OCI-LY7 (cell line): ENCODE results near the gene SPEN. TPM values are rescaled to one million over a fixed set of nuclear protein-coding genes. Genes with fewer than 3 reads are reported as not detected.

ENCODE experiments used
- BruUV-seq: library from RNA; stranded (reverse); fragments of 400-500 nt; replicated peaks from 2 replicates; lab custom pipeline; 2021; lab: Mats Ljungman, UMichigan
- CTCF ChIA-PET: fragments of 300-600 bp; sonication (Branson Sonifier 250); formaldehyde crosslinking; loops from one replicate; lab custom pipeline; 2022; ENCODE audit warnings: antibody characterized with exemption; ENCODE audit not compliant: unreplicated experiment; lab: Charles Lee
- POLR2A ChIA-PET: fragments of 300-600 bp; sonication (Branson Sonifier 250); formaldehyde crosslinking; loops from one replicate; lab custom pipeline; 2022; ENCODE audit warnings: antibody characterized with exemption; lab: Charles Lee
- DNase-seq: peaks from one replicate; pipeline ENCODE4 v3.0.0-alpha.2; 2015; ENCODE audit warnings: low spot score
- H2AFZ ChIP-seq: fragments of 200-600 bp; sonication (generic), shearing (Covaris generic); 2 replicates; pipeline ENCODE4 v1.6.1; 2014; ENCODE audit warnings: mild to moderate bottlenecking, antibody characterized with exemption, low read length, moderate library complexity
- H3K27ac ChIP-seq: fragments of 200-600 bp; sonication (generic); 2 replicates; pipeline ENCODE4 v1.5.1; 2014; ENCODE audit warnings: mixed run types, low read depth, mild to moderate bottlenecking, moderate library complexity, low read length, inconsistent platforms; ENCODE audit not compliant: poor library complexity, severe bottlenecking
- H3K36me3 ChIP-seq: fragments of 200-600 bp; sonication (generic); 2 replicates; pipeline ENCODE4 v1.6.1; 2014; ENCODE audit warnings: mild to moderate bottlenecking, antibody characterized with exemption, low read length, moderate library complexity, mixed read lengths; ENCODE audit not compliant: insufficient read depth
- H3K4me1 ChIP-seq: fragments of 200-600 bp; sonication (generic); 2 replicates; pipeline ENCODE4 v1.5.1; 2014; ENCODE audit warnings: mild to moderate bottlenecking, low read length; ENCODE audit not compliant: insufficient read depth, poor library complexity, severe bottlenecking
- H3K4me2 ChIP-seq: fragments of 200-600 bp; sonication (generic); 2 replicates; pipeline ENCODE4 v1.6.1; 2014; ENCODE audit warnings: mild to moderate bottlenecking, low read length
- H3K4me3 ChIP-seq: fragments of 200-600 bp; sonication (generic); 2 replicates; pipeline ENCODE4 v1.5.1; 2014; ENCODE audit warnings: mild to moderate bottlenecking, low read depth, low read length; ENCODE audit not compliant: poor library complexity, severe bottlenecking
- H3K79me2 ChIP-seq: fragments of 200-600 bp; sonication (generic); 2 replicates; pipeline ENCODE4 v1.6.1; 2016; ENCODE audit warnings: low read depth, mild to moderate bottlenecking, low read length, moderate library complexity, mixed read lengths; ENCODE audit not compliant: insufficient read depth
- H3K9me2 ChIP-seq: fragments of 200-600 bp; sonication (generic); 2 replicates; pipeline ENCODE4 v1.6.1; 2016; ENCODE audit warnings: mild to moderate bottlenecking, low read length, mixed read lengths; ENCODE audit not compliant: insufficient read depth
- H3K9me3 ChIP-seq: fragments of 200-600 bp; sonication (generic); 2 replicates; pipeline ENCODE4 v1.6.1; 2014; ENCODE audit warnings: mild to moderate bottlenecking, mixed run types, low read length, mixed read lengths
- H4K20me1 ChIP-seq: fragments of 200-600 bp; sonication (generic); 2 replicates; pipeline ENCODE4 v1.6.1; 2014; ENCODE audit warnings: mild to moderate bottlenecking, antibody characterized with exemption, low read length, moderate library complexity, mixed read lengths; ENCODE audit not compliant: insufficient read depth
- CTCF ChIP-seq: fragments of 200-600 bp; sonication (generic); conservative IDR thresholded peaks from 2 replicates; pipeline ENCODE4 v1.5.1; 2014; ENCODE audit warnings: mild to moderate bottlenecking, antibody characterized with exemption, low read length, moderate library complexity, mixed read lengths
- EZH2phosphoT487 ChIP-seq: fragments of 200-600 bp; sonication (generic); IDR thresholded peaks from 2 replicates; pipeline ENCODE4 v1.6.1; 2018; ENCODE audit warnings: low read depth, borderline replicate concordance, mild to moderate bottlenecking, mixed run types, antibody characterized with exemption, low read length, moderate library complexity, mixed read lengths
- intact Hi-C: fragments of 100-400 bp; cut with micrococcal nuclease; formaldehyde crosslinking; loops from one replicate; pipeline ENCODE4 v1.10.0; 2022; ENCODE audit not compliant: unreplicated experiment
- small RNA-seq: library from RNA; depleted of rRNA; stranded (forward); fragments of <200 nt; gene quantifications from one replicate; pipeline ENCODE3, GENCODE V24; 2014
- total RNA-seq, 2 experiments: library from RNA; depleted of rRNA in 1 of 2; stranded (reverse); fragments of >200 nt in 1 of 2; shearing (Covaris generic) in 1 of 2; gene quantifications; 2 replicates each; pipeline ENCODE4 v1.2.3, GENCODE V29; 2014 to 2022

Gene SPEN
- total RNA-seq, 2 experiments from 2014 or later: 40.7 to 87.1 TPM

GRCh38 chr1:15988856-15989736 is 141.6 kb downstream of the SPEN start:
- H4K20me1 ChIP-seq: no peaks in the 10 kb centered on the region
- no peak overlapping the region for H3K4me2 ChIP-seq
- no TSS peak for BruUV-seq
- no peaks in the 10 kb centered on the region for H3K4me1 ChIP-seq
- no peak overlapping the region for H3K4me3 ChIP-seq
- H3K36me3 ChIP-seq: no peaks in the 10 kb centered on the region
- no peaks in the 10 kb centered on the region for H3K79me2 ChIP-seq
- no peak for TF ChIP-seq EZH2phosphoT487
- TF ChIP-seq CTCF: no peak
- ChIA-PET CTCF (no interaction called here), POLR2A (interaction anchor here (0.6 to 1.1 kb wide), 2 partner anchors 13 to 176 kb away, joined by 3 to 6 read pairs; partner anchors contain the start of gene ZBTB17)
- H3K9me3 ChIP-seq: no peaks in the 10 kb centered on the region
- no peak overlapping the region for H2AFZ ChIP-seq
- intact Hi-C loops: no loop called here
- no peak for DNase-seq
- no peaks in the 10 kb centered on the region for H3K9me2 ChIP-seq
- H3K27ac ChIP-seq: no peak overlapping the region

GRCh38 chr1:15989776-15990175 is 142.3 kb downstream of the SPEN start:
- no peak overlapping the region for H3K27ac ChIP-seq
- no peaks in the 10 kb centered on the region for H3K79me2 ChIP-seq
- no peak overlapping the region for H2AFZ ChIP-seq
- no peak overlapping the region for H3K4me3 ChIP-seq
- no peaks in the 10 kb centered on the region for H4K20me1 ChIP-seq
- H3K36me3 ChIP-seq: no peaks in the 10 kb centered on the region
- CTCF ChIA-PET: no interaction called here
- H3K9me2 ChIP-seq: no peaks in the 10 kb centered on the region
- no TSS peak for BruUV-seq
- POLR2A ChIA-PET: no interaction called here
- H3K9me3 ChIP-seq: no peaks in the 10 kb centered on the region
- DNase-seq: no peak
- TF ChIP-seq CTCF (no peak), EZH2phosphoT487 (no peak)
- intact Hi-C loops: loop anchor here (5.0 kb wide), 1 partner anchor 172 kb away; no protein-coding TSS in a partner anchor
- H3K4me2 ChIP-seq: no peak overlapping the region
- no peaks in the 10 kb centered on the region for H3K4me1 ChIP-seq

Small RNAs within 50 kb of the gene (small RNA-seq; reads per million reads assigned to genes)
- gene AL034555.1 (not detected), gene AL355994.1 (not detected), gene AL355994.5 (not detected)

Other genes starting within 250 kb of the SPEN start
- gene DDI2, start 230.2 kb upstream of the SPEN start, total RNA-seq (2014; rRNA removed; shearing (Covaris generic)): 23.5 and 29.6 TPM in 2 replicates
- 34.7 and 40.8 TPM in 2 replicates for gene DDI2, start 230.2 kb upstream of the SPEN start, total RNA-seq (2022)
- 18.8 and 27.5 TPM in 2 replicates for gene PLEKHM2, start 163.4 kb upstream of the SPEN start, total RNA-seq (2014; rRNA removed; shearing (Covaris generic))
- 38.5 and 45.7 TPM in 2 replicates for gene PLEKHM2, start 163.4 kb upstream of the SPEN start, total RNA-seq (2022)
- gene SLC25A34, start 111.4 kb upstream of the SPEN start, total RNA-seq (2014; rRNA removed; shearing (Covaris generic)): 1.2 and 1.4 TPM in 2 replicates
- gene SLC25A34, start 111.4 kb upstream of the SPEN start, total RNA-seq (2022): 2.2 TPM in 2 replicates
- not detected in 2 replicates for gene TMEM82, start 105.2 kb upstream of the SPEN start, total RNA-seq (2014; rRNA removed; shearing (Covaris generic))
- gene TMEM82, start 105.2 kb upstream of the SPEN start, total RNA-seq (2022): not detected in 2 replicates
- gene FBLIM1, start 88.9 kb upstream of the SPEN start, total RNA-seq (2014; rRNA removed; shearing (Covaris generic)): not detected in 2 replicates
- not detected in 2 replicates for gene FBLIM1, start 88.9 kb upstream of the SPEN start, total RNA-seq (2022)
- 12.4 and 15.0 TPM in 2 replicates for gene UQCRHL, start 40.1 kb upstream of the SPEN start, total RNA-seq (2014; rRNA removed; shearing (Covaris generic))
- 2.4 and 3.4 TPM in 2 replicates for gene UQCRHL, start 40.1 kb upstream of the SPEN start, total RNA-seq (2022)
- 32.1 and 53.4 TPM in 2 replicates for gene ZBTB17, start 128.4 kb downstream of the SPEN start, total RNA-seq (2014; rRNA removed; shearing (Covaris generic))
- gene ZBTB17, start 128.4 kb downstream of the SPEN start, total RNA-seq (2022): 51.1 and 52.9 TPM in 2 replicates
- not detected in 2 replicates for gene SRARP, start 156.5 kb downstream of the SPEN start, total RNA-seq (2014; rRNA removed; shearing (Covaris generic))
- not detected in 2 replicates for gene SRARP, start 156.5 kb downstream of the SPEN start, total RNA-seq (2022)
- gene HSPB7, start 170.3 kb downstream of the SPEN start, total RNA-seq (2014; rRNA removed; shearing (Covaris generic)): not detected in 2 replicates
- not detected in 2 replicates for gene HSPB7, start 170.3 kb downstream of the SPEN start, total RNA-seq (2022)
- gene CLCNKA, start 174.3 kb downstream of the SPEN start, total RNA-seq (2014; rRNA removed; shearing (Covaris generic)): not detected in 2 replicates
- gene CLCNKA, start 174.3 kb downstream of the SPEN start, total RNA-seq (2022): not detected in 2 replicates
- not detected in 2 replicates for gene CLCNKB, start 196.1 kb downstream of the SPEN start, total RNA-seq (2014; rRNA removed; shearing (Covaris generic))
- not detected in 2 replicates for gene CLCNKB, start 196.1 kb downstream of the SPEN start, total RNA-seq (2022)
- not detected in 2 replicates for gene FAM131C, start 225.9 kb downstream of the SPEN start, total RNA-seq (2014; rRNA removed; shearing (Covaris generic))
- not detected in 2 replicates for gene FAM131C, start 225.9 kb downstream of the SPEN start, total RNA-seq (2022)